RPMI8226 (cell line): ENCODE measurements around the gene RBM20.
"Not testable (repeated sequence)": the region's sequence is repeated elsewhere in the genome, so short reads cannot be mapped to it uniquely, and the experiment has no call there.

Source experiments
- DNase-seq: peaks from one replicate; pipeline ENCODE4 v3.0.0-alpha.2; 2015

The RBM20 gene

DNA sequence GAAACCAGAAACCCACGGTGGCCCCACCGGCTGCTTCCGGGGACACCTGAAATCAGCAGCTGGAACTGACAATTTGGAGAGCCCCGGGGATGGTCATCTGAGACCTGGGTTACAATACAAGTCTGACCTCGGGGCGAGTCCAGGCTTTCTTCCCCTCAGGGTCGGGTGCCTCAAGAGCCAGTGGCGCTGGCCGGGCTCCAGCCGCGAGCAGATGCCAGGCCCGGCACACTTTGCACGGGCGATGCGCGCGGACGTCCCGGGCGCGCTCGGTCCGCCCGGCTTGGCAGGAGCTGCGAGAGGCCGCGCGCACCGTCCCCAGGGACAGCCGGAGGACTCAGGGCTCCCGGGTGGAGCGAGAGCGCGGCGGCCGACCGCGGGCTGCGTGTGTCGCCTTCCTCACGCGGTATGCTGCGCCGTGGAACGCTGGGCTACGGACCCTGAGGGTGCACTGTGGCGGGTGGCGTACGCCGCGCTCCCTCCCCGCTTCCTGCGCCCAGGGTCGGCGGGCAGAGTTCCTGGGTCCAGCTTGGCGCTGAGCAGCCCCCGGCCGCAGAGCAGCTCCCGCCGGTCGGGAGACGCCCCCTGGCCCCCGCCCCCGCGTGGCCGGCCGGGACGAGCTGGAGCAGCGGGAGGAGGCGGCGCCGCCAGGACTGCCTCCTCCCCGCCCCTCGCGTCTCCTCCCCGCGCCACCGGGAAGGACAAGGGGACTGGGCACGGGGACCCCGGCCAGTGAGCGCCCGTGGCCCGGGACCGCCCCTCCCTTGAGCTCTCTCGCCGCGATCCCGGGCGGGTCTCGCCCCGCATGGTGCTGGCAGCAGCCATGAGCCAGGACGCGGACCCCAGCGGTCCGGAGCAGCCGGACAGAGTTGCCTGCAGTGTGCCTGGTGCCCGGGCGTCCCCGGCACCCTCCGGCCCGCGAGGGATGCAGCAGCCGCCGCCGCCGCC lies at the start of gene RBM20:
TSS of gene RBM20 (plus strand) at position 684 of the 945 bp plus-strand sequence. CDS start at position 803, 119 bp downstream.
- peak; percentile 24 for DNase-seq

DNA sequence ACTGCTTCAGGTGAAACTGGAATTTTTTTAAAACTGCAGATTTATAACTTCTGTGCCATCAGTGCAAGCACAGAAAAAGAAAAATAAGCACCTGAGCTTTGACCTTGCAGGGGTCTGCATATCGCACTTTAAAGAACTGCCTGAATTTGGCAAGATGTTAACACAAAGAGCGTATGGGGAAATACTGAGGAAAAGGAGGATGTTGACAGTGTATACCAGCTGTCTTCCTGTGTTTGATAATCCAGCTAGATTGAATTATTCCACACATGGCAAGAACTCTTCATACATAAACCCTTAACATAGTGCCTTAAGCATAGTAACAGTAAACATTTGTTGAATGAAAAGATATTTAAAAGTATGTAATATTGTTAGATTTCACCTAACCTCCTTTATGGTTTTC lies 46.7 kb upstream of the RBM20 start:
- DNase-seq, result no peak

DNA sequence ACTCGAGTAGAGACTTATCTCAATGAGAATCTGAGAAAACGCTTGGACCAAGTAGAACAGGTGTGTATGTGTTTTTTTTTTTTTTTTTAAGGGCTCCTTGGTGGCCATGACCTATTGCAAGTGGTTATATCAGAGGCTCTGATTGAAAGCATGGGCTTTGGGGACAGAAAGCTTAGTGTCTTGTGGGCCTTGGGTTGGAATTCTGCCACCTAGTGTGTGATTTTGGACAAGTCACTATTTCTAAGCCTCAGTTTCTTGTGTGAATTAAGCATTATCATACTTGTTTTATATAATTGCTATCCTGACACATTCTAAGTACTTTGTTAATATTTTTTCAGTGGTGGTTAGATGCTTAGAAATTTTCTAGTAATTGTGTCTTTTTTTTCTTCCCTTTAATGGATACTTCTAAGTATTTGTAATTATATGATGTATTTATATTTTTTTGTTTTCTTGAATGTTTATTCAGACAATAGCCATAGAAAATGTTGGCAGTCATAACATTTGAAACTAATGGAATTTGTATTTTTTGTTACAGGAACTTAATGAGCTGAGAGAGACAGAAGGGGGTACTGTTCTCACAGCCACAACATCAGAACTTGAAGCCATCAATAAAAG lies 43.5 kb upstream of the RBM20 start:
- peak; percentile 66 for DNase-seq

DNA sequence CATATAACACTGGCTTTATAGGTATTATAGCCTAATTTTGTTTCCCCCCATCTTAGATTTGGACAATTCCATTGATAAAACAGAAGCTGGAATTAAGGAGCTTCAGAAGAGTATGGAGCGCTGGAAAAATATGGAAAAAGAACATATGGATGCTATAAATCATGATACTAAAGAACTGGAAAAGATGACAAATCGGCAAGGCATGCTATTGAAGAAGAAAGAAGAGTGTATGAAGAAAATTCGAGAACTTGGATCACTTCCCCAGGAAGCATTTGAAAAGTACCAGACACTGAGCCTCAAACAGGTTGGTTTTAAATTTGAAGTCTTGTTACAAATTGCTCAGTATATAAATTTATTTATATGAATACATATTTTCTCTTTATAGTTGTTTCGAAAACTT lies 42.6 kb upstream of the RBM20 start:
- no peak for DNase-seq

DNA sequence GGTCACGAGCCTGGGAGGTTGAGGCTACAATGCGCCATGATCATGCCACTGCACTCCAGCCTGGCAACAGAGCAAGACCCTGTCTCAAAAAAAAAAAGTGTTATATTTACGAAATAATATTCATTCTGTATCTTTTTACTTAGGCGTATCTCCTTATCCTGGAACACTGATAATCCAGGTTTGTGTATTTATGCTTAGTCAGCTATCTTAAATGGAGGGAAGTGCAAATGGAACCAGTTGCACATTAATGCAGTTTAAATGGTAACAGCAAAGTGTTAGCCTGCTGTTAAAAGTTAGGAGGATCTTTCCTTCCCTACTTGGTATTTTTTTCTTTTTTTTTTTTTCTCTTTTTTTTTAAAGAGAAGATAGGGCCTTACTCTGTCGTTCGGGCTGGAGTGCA lies 36.0 kb upstream of the RBM20 start:
- no peak for DNase-seq

DNA sequence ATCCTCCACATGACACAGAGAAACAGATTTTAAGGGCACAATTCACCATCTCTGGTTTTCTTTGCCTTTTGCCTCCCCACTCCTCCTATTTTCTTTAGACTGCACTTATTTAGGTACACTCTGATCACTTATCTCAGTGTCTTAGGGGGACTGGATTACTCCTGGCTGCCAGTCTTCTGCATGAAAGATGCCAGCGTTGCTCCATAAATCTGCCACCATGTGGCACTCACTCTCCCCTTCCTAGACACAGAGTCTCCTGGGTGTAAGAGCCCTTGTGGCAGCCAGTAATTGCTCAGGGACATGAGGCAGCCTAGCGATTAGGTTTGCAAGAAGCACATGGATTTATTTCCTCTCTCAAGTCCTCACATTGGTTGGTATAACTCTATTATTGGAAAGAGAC lies 34.5 kb upstream of the RBM20 start:
- peak; percentile 8 for DNase-seq

DNA sequence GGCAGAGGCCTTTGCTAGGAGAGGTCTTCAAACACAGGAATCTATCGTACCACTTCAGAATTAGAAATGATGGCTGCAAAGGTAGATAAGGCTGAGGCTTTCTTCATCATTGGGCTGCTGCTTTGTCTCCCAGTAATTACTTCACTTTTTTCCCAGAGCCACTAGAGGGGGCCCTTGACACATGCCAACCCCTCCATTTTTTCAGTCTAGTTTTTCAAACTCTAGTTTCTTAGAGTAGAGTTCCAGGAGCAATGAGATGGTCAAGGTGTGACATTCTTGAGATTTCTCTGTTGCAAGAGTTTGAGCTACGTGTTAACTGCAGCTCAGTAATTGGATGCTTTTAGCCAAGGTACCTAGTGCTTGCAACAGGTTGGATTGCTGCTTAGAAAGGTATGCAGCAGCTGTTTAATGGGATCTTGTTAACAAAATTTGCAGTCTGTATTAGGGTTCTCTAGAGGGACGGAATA lies 33.8 kb upstream of the RBM20 start:
- peak; percentile 52 for DNase-seq

DNA sequence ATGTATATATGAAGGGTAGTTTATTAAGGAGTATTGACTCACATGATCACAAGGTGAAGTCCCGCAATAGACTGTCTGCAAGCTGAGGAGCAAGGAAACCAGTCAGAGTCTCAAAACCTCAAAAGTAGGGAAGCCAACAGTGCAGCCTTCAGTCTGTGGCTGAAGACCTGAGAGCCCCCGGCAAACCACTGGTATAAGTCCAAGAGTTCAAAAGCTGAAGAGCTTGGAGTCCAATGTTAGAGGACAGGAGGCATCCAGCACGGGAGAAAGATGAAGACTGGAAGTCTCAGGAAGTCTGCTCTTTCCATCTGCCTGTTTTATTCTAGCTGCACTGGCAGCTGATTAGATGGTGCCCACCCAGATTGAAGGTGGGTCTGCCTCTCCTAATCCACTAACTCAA lies 33.4 kb upstream of the RBM20 start:
- not testable (repeated sequence) for DNase-seq

DNA sequence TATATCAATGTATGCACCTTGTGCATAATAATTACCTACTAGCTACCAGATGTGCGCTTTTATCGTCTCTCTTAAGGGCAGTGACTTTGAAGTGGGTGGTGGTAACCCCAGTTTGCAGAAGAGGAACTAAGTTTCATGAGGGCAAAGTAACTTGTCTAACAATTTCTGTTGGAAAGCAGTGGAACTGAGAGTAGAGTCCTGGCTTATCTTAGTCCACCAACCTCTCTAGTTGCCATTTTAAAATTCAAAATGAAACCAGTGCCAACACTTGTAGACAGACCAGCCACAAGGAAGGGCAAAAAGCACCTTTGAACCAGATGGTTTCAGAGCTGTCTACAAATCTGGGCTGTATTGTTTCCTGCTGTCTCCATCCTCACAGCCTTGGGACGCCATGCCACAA lies 32.0 kb upstream of the RBM20 start:
- DNase-seq, result peak; percentile 7

DNA sequence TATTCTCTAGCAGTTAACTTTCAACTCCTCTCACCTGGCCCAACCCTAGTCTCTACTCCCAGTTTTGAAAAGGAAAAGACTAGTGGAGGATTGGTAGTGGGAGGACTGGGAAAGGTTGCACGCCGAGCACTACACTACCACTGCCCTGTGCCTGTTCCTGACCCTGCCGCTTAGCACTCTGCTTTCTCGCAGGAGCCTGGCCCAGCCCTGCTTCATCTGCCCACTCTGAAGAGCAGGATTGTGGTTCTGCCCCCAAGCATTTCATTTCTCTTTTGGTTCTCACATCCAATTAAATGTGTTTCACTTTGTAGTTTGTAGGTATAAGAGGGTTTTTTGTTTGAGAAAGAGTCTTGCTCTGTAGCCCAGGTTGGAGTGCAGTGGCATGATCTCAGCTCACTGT lies 31.5 kb upstream of the RBM20 start:
- no peak for DNase-seq

DNA sequence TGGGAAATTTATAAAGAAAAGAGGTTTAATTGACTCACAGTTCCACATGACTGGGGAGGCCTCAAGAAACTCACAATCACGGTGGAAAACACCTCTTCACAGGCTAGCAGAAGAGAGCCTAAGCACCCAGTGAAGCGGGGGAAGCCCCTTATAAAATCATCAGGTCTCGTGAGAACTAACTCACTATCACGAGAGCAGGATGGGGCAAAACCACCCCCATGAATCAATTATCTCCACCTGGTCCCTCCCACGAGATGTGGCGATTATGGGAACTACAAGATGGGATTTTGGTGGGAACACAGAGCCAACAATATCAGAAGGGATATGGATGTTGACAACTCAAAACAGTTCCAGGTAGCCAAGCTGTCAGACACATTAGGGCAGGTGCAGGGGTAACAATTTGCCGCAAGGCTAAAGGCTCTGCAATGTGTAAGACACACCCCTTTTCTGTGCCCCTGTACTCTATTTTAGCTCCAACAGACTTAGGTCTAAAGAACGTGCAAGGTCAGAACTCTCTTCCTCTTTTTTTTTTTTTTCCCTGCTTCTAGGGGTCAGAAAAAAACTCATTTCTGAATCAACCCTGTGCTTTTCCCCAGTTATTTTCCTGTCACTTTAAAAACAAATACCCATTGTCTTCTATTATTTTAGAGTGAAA lies 30.7 kb upstream of the RBM20 start:
- no peak for DNase-seq

DNA sequence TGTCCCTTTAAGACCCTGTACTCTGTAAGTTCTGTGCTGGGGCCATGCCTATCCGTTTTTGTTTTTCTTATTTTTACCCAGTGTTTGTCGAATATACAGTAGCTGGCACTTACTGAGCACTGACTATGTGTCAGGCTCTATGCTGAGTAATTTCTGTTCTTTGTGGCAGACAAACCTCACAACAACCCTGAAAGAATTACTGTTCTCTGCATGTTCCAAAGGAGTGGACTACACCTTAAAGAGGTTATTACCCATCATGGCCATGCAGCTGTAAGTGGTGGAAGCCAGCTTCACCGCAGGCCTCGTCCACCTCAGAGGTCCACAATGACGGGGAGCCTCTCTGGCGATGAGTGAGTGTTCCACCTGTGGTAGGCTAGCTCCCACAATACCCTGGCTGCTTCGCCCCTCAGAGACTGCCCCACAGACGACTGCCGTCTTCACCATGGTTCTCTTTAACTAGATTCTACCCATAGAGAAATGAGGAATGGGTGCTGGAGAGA lies 30.1 kb upstream of the RBM20 start:
- no peak for DNase-seq

DNA sequence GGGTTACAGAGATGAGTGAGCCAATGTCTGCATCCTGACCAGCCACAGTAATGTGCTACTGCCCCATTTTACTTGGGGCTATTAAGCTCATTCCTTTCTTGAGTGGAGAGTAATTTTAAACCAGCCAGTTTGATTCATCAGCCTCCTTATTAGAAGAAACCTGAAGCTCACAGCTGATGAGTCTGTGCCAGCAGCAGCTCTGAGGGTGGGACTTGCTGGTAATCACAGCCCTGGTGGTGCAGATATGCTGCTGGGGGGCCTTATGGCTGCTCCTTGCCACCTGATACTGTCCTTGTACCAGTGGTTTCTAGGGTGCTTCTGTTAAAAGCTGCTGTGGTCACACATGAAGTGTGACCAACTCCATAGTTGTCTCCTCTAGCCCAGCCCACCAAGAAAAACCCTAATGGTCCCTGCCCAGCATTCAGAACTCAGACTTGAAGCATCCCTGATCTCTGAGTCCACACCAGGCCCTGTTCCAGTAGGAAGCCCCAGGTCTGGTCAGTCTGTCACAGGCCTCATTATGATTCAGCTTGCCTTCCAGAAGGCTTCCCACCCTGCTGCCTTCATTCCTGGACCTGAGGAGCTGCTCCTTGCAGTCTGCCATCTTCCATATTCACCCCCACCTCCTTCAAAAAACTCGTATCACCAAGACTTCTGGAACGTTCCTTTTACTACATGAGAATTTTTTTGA lies 28.9 kb upstream of the RBM20 start:
- no peak for DNase-seq

DNA sequence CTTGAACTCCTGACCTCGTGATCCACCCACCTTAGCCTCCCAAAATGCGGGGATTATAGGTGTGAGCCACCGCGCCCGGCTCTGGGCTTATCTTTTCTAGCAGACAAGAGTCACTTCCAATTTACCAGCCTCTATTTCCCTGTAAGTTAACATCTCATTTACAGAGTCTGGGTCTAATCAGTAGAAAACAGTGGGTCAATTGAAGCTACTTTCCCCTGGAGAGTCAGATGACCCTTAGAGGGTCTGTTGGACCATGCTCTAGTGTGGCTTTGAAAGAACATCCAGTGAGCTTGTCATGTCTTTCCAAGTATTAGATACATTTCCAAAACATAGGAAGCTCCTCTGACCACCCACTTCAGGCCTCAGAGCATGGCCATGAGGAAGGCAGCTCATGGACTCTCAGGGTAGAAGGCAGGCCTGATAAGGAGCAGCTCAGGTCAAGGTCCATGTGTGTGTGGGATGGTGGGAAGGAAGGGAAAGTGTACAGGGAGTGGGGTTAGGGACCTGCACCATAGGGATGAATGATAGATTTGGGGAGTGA lies 27.6 kb upstream of the RBM20 start:
- no peak for DNase-seq

DNA sequence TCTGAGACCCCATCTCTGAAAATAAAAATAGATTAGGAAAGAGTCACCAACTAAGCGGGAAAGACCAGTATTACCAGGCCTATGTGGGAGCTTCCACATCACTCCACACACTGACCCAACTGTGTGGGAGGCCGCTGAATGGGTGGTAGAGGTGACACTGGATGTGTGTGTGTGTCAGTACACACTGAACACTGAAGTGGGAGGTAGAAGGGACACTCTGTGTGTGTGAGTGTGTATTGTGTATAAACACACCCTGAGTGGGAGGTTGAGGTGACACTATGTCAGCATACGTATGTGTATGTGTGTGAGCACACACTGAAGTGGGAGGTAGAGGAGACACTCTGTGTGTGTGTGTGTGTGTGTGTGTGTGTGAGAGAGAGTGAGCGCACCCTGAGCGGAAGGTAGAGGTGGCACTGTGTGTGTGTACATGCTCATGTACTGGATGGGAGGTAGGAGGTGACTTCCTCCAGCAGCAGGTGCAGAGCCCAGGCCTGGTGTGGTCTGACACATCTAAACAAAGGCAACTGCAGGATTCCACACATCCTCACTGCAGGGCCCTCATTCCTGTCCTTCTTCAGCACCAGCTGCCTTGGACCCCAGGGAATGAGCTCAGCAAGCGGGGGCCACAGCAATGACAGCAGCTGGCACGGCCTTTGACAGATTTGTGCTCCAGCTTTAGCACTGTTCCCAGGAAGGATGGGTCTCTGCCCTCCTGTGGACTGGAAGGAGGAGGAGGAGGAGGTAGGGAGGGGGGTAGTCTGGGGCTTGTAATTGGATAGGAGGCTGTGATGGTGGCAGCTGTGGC lies 26.5 kb upstream of the RBM20 start:
- DNase-seq, result no peak

DNA sequence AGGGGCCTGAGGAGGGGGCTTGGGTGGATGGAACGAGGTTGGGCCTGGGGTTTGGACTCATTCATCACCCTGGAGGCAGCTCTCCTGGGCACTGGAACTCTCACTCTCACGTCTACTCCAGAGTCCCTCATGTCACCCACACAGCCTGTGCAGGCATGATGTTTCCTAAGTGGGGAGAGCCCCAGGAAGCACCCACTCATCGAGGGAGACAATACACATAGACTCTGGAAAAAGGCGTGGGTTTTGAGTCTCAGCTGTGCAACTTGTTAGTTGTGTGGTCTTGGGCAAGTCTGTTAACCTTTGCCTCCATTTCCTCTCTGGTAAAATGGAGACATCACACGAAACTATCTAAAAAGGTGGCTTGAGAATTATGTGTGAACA lies 25.9 kb upstream of the RBM20 start:
- no peak for DNase-seq

DNA sequence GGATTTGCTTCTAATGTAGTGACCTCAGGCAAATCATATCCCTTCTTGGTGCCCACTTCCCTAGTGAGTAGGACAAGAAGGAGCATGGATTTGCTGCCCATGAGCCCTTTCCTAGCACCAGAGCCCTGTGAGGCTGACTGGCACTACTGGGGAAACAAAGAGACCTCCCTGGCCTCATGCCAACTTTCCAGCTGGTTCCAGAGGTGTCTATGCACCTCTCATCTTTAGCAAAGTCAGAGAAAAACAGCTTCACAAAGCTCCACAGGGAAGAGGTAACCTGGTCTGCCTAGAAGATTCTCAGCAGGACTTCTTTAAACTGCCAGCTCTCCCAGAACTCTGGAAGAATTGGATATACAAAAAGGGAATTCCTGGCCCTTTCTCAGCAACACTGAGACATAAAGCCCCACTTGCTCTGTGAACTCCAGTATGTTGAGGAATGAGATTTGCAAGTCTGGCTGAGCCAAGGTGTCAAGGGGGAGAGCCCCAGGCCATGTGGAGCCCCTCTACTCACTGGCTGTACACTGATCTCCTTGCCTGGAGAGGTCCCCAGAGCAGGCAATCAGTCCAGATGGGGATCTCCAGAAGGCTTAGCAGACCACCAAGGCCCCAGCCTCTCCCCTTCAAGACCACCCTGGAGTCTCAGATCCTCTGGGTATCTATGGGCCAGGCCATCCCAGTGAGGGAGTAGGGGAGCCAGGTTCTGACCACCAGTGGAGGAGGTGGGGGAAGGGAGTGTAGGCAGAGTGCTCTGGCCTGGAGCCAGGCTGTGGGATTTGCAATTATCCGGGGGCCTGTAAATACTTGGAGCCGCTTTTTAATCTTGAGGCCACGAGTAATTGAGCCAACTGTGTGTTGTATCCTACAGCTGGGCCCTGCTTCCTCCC lies 24.4 kb upstream of the RBM20 start:
- DNase-seq, result no peak

DNA sequence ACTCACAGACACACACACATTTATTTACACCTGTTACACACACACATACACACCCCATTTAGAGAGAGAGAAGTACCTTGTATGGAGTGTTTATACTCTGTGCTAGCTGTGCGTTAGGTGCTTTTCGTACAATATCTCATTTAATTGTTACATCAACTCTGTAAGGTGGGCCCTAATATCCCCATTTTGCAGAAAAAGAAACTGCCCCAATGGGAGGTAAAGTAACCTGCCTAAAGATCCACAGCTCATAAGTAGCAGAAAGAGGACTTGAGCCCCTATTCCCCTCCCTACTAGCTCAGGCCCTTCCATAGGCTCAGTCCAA lies 23.8 kb upstream of the RBM20 start:
- DNase-seq, result no peak

DNA sequence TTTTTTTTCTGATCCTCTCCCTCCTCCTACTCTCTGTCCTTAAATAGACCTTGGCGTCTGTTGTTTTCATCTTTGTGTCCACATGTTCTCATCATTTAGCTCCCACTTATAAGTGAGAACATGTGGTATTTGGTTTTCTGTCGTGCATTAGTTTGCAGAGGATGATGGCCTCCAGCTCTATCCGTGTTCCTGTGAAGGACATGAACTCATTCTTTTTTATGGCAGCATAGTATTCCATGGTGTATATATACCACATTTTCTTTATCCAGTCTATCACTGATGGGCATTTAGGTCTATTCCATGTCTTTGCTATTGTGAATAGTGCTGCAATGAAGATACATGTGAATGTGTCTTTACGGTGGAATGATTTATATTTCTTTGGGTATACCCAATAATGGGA lies 20.8 kb upstream of the RBM20 start:
- DNase-seq, result not testable (repeated sequence)

DNA sequence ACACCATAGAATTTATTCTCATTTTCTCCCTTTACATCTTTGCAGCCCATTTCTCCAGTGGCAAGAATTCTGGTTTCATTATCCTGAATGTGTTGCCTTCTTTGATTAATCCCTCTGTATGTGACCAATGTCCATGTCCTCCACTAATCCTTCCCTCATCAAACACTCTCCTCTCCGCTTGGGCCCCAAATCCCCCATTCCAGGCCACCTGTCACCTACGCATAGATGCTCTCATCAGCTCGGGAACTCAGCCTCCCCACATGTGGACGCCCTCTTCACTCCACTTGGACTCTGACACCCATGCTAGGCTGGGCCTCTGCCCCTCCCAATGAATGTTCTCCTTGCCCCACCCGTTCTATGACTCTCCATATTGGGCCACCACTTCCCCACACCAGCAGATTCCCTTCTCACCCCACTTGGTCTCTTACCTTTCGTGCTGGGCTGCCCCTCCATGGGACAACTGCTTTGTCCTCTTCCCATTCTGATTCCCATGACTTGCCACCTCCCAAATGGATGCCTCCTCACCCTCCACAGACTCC lies 18.7 kb upstream of the RBM20 start:
- no peak for DNase-seq
